Panc1 (cell line): Measurements from ENCODE around the gene STARD13. TPM values are rescaled to one million over a fixed set of nuclear protein-coding genes. Genes with fewer than 3 reads are reported as not detected.

ENCODE experiments used
- ATAC-seq: fragments of 200-7000 bp; cut with Tn5 transposase; 2 replicates; pipeline ENCODE4 v1.9.1; 2020; ENCODE audit warnings: mild to moderate bottlenecking, moderate library complexity
- BruUV-seq: library from RNA; stranded (reverse); fragments of 400-500 nt; replicated peaks from 2 replicates; lab custom pipeline; 2021; lab: Mats Ljungman, UMichigan
- CTCF ChIA-PET: fragments of 300-600 bp; sonication (Branson Sonifier 250); formaldehyde crosslinking; loops from one replicate; lab custom pipeline; 2022; ENCODE audit warnings: antibody characterized with exemption; lab: Charles Lee
- POLR2A ChIA-PET: fragments of 300-600 bp; sonication (Branson Sonifier 250); formaldehyde crosslinking; loops from one replicate; lab custom pipeline; 2022; ENCODE audit warnings: antibody characterized with exemption; lab: Charles Lee
- DNase-seq: peaks from one replicate; pipeline ENCODE4 v3.0.0-alpha.2; 2010; ENCODE audit warnings: low read depth, low spot score
- H3K27ac ChIP-seq: 2 replicates; pipeline ENCODE4 v1.5.1; 2011; ENCODE audit warnings: mild to moderate bottlenecking, low read length, inconsistent platforms
- H3K27me3 ChIP-seq: fragments of 200-500 bp; sonication (Bioruptor generic); 2 replicates; pipeline ENCODE4 v1.6.0; 2014; ENCODE audit warnings: low read length, inconsistent platforms; ENCODE audit not compliant: control insufficient read depth, insufficient read depth
- H3K36me3 ChIP-seq: fragments of 200-500 bp; sonication (Bioruptor generic); 2 replicates; pipeline ENCODE4 v1.5.1; 2014; ENCODE audit warnings: inconsistent platforms, mild to moderate bottlenecking, low read length, moderate library complexity; ENCODE audit not compliant: control insufficient read depth, insufficient read depth
- H3K4me1 ChIP-seq: 2 replicates; pipeline ENCODE4 v1.5.1; 2011; ENCODE audit warnings: inconsistent platforms, mild to moderate bottlenecking, low read length, moderate library complexity; ENCODE audit not compliant: control insufficient read depth, insufficient read depth
- H3K4me3 ChIP-seq, 2 experiments: 2 replicates each; pipeline ENCODE4 v1.5.1; 2011 to 2012; ENCODE audit warnings: low read depth in 2 of 2, low read length in 2 of 2, mild to moderate bottlenecking in 2 of 2, inconsistent platforms in 1 of 2, moderate library complexity in 1 of 2
- H3K9me3 ChIP-seq: fragments of 200-500 bp; sonication (Bioruptor generic); 2 replicates; pipeline ENCODE4 v1.5.1; 2014; ENCODE audit warnings: low read depth, mild to moderate bottlenecking, inconsistent platforms, low read length, moderate library complexity; ENCODE audit not compliant: control insufficient read depth, insufficient read depth
- POLR2AphosphoS5 ChIP-seq: IDR thresholded peaks from 2 replicates; pipeline ENCODE4 v1.6.1; 2012; ENCODE audit warnings: mild to moderate bottlenecking, low read depth, low read length, moderate library complexity
- SIN3A ChIP-seq: IDR thresholded peaks from 2 replicates; pipeline ENCODE4 v1.6.1; 2012; ENCODE audit warnings: low read depth, mild to moderate bottlenecking, low read length, moderate library complexity, borderline replicate concordance; ENCODE audit not compliant: insufficient read depth
- TCF7L2 ChIP-seq: IDR thresholded peaks from 2 replicates; pipeline ENCODE4 v1.6.1; 2011; ENCODE audit warnings: mild to moderate bottlenecking, low read depth, low read length, inconsistent platforms
- in situ Hi-C: cut with HindIII; loops from 2 replicates; pipeline ENCODE4 v1.10.0; 2016; ENCODE audit warnings: low sequenced_read_pairs, low pct_unique_long_range_greater_than_20kb
- intact Hi-C: fragments of 100-400 bp; cut with micrococcal nuclease; formaldehyde crosslinking; loops from one replicate; pipeline ENCODE4 v1.10.0; 2022; ENCODE audit not compliant: unreplicated experiment
- total RNA-seq: library from RNA; stranded (reverse); gene quantifications from one replicate; pipeline ENCODE4 v1.2.1, GENCODE V29; 2021; ENCODE audit not compliant: unreplicated experiment
- TF ChIP-seq, protein P1 (sequence below): fragments of 450-650 bp; IDR thresholded peaks from 2 replicates; pipeline ENCODE4 v1.5.1; 2017; ENCODE audit warnings: mild to moderate bottlenecking
- TF ChIP-seq, protein P2 (sequence below), 2 experiments: IDR thresholded peaks; 2 replicates each; pipeline ENCODE4 v1.6.1; 2011 to 2012; ENCODE audit warnings: low read depth in 2 of 2, control low read depth in 1 of 2, low read length in 1 of 2, mild to moderate bottlenecking in 1 of 2, moderate library complexity in 1 of 2; ENCODE audit not compliant: insufficient read depth in 1 of 2

Gene STARD13
- total RNA-seq, 1 experiment from 2014 or later, result 6.5 TPM

GRCh38 chr13:33322543-33322809 is 36.9 kb upstream of the STARD13 start:
- Histone ChIP-seq H3K4me3 (no peak overlapping the region), H3K9me3 (peaks cover 4% of the 10 kb centered on the region; the same call in 1 of the 2 replicates), H3K27me3 (no peaks in the 10 kb centered on the region), H3K27ac (no peak overlapping the region), H3K36me3 (no peaks in the 10 kb centered on the region), H3K4me1 (no peaks in the 10 kb centered on the region)
- DNase-seq (no peak), ATAC-seq (no peak)
- TF ChIP-seq TCF7L2 (no peak), POLR2AphosphoS5 (no peak), SIN3A (no peak)
- TF ChIP-seq, protein P1, sequence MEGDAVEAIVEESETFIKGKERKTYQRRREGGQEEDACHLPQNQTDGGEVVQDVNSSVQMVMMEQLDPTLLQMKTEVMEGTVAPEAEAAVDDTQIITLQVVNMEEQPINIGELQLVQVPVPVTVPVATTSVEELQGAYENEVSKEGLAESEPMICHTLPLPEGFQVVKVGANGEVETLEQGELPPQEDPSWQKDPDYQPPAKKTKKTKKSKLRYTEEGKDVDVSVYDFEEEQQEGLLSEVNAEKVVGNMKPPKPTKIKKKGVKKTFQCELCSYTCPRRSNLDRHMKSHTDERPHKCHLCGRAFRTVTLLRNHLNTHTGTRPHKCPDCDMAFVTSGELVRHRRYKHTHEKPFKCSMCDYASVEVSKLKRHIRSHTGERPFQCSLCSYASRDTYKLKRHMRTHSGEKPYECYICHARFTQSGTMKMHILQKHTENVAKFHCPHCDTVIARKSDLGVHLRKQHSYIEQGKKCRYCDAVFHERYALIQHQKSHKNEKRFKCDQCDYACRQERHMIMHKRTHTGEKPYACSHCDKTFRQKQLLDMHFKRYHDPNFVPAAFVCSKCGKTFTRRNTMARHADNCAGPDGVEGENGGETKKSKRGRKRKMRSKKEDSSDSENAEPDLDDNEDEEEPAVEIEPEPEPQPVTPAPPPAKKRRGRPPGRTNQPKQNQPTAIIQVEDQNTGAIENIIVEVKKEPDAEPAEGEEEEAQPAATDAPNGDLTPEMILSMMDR, result no peak
- TF ChIP-seq, protein P2, sequence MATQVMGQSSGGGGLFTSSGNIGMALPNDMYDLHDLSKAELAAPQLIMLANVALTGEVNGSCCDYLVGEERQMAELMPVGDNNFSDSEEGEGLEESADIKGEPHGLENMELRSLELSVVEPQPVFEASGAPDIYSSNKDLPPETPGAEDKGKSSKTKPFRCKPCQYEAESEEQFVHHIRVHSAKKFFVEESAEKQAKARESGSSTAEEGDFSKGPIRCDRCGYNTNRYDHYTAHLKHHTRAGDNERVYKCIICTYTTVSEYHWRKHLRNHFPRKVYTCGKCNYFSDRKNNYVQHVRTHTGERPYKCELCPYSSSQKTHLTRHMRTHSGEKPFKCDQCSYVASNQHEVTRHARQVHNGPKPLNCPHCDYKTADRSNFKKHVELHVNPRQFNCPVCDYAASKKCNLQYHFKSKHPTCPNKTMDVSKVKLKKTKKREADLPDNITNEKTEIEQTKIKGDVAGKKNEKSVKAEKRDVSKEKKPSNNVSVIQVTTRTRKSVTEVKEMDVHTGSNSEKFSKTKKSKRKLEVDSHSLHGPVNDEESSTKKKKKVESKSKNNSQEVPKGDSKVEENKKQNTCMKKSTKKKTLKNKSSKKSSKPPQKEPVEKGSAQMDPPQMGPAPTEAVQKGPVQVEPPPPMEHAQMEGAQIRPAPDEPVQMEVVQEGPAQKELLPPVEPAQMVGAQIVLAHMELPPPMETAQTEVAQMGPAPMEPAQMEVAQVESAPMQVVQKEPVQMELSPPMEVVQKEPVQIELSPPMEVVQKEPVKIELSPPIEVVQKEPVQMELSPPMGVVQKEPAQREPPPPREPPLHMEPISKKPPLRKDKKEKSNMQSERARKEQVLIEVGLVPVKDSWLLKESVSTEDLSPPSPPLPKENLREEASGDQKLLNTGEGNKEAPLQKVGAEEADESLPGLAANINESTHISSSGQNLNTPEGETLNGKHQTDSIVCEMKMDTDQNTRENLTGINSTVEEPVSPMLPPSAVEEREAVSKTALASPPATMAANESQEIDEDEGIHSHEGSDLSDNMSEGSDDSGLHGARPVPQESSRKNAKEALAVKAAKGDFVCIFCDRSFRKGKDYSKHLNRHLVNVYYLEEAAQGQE (IDR thresholded peaks at IDR 0.05; ENCODE audit: insufficient read depth in 1 of 2, low read depth in 2 of 2, low read length in 1 of 2), result no peak
- in situ Hi-C loops (no loop called here), intact Hi-C loops (no loop called here)
- ChIA-PET CTCF (no interaction called here), POLR2A (no interaction called here)
- no TSS peak for BruUV-seq

- CTCF ChIA-PET, result interaction anchor here (0.5 kb wide), 1 partner anchor 497 kb away, joined by 5 read pairs; no protein-coding TSS in a partner anchor
- intact Hi-C loops, result no loop called here
Measured at GRCh38 chr13:33321686-33322542, 36.4 kb upstream of the STARD13 start.

More at GRCh38 chr13:33321686-33322542, 36.4 kb upstream of the STARD13 start:
- Histone ChIP-seq H3K27ac (no peak overlapping the region), H3K4me3 (no peak overlapping the region), H3K36me3 (no peaks in the 10 kb centered on the region), H3K4me1 (no peaks in the 10 kb centered on the region), H3K9me3 (peaks cover 4% of the 10 kb centered on the region; the same call in 1 of the 2 replicates), H3K27me3 (no peaks in the 10 kb centered on the region)
- no TSS peak for BruUV-seq
- in situ Hi-C loops, result no loop called here
- no peak for TF ChIP-seq SIN3A
- TF ChIP-seq, protein P1, result no peak
- no peak for TF ChIP-seq POLR2AphosphoS5
- TF ChIP-seq TCF7L2, result no peak
- TF ChIP-seq, protein P2 (IDR thresholded peaks at IDR 0.05; ENCODE audit: insufficient read depth in 1 of 2, low read depth in 2 of 2, low read length in 1 of 2), result no peak
- ATAC-seq, result no peak
- no peak for DNase-seq
- POLR2A ChIA-PET, result interaction anchor here (0.7 kb wide), 1 partner anchor 26 kb away, joined by 3 read pairs; no protein-coding TSS in a partner anchor
